Stimulated activated CD4-positive, alpha-beta T cell treated with anti-CD3 and anti-CD28 coated beads, Interleukin-1b, Interleukin-23, amount 100 ng/mL, for 48 hours (primary cell): Measurements from ENCODE around the gene CEP350.
A peak's percentile ranks its signal among the peaks of the same experiment; 100 is the strongest.

Experiments
- DNase-seq: peaks from one replicate; pipeline ENCODE4 v3.0.0-alpha.2; 2020

The CEP350 gene

GRCh38 chr1:180070286-180070685 is 115.7 kb downstream of the CEP350 start:
- DNase-seq, result no peak

GRCh38 chr1:180071759-180072158 is 117.1 kb downstream of the CEP350 start:
- DNase-seq, result no peak

- no peak for DNase-seq
Measured at GRCh38 chr1:180080439-180080838, 125.8 kb downstream of the CEP350 start.

GRCh38 chr1:180081474-180081873 is 126.9 kb downstream of the CEP350 start:
- no peak for DNase-seq

- no peak for DNase-seq
Measured at GRCh38 chr1:180083164-180083563, 128.6 kb downstream of the CEP350 start.

GRCh38 chr1:180084867-180085266 is 130.3 kb downstream of the CEP350 start:
- DNase-seq, result no peak

GRCh38 chr1:180085331-180085730 is 130.7 kb downstream of the CEP350 start:
- DNase-seq, result no peak

GRCh38 chr1:180092931-180093650 is 138.5 kb downstream of the CEP350 start:
- DNase-seq, result no peak

- DNase-seq, result no peak
Measured at GRCh38 chr1:180094705-180095295, 140.2 kb downstream of the CEP350 start.

- DNase-seq, result no peak
Measured at GRCh38 chr1:180096584-180097325, 142.1 kb downstream of the CEP350 start.

GRCh38 chr1:180097326-180097605 is 142.7 kb downstream of the CEP350 start:
- no peak for DNase-seq

- DNase-seq, result no peak
Measured at GRCh38 chr1:180101411-180101810, 146.8 kb downstream of the CEP350 start.

GRCh38 chr1:180103819-180104218 is 149.2 kb downstream of the CEP350 start:
- DNase-seq, result no peak

- no peak for DNase-seq
Measured at GRCh38 chr1:180112091-180112490, 157.5 kb downstream of the CEP350 start.

- no peak for DNase-seq
Measured at GRCh38 chr1:180112984-180113647, 158.5 kb downstream of the CEP350 start.

- no peak for DNase-seq
Measured at GRCh38 chr1:180114396-180114945, 159.9 kb downstream of the CEP350 start.

- DNase-seq, result no peak
Measured at GRCh38 chr1:180116964-180117763, 162.6 kb downstream of the CEP350 start.

- no peak for DNase-seq
Measured at GRCh38 chr1:180117764-180118116, 163.1 kb downstream of the CEP350 start.

- no peak for DNase-seq
Measured at GRCh38 chr1:180119837-180120236, 165.2 kb downstream of the CEP350 start.

GRCh38 chr1:180123463-180123936 is 168.9 kb downstream of the CEP350 start:
- DNase-seq, result peak; percentile 10

GRCh38 chr1:180130651-180131050 is 176.0 kb downstream of the CEP350 start:
- no peak for DNase-seq

GRCh38 chr1:180131510-180131909 is 176.9 kb downstream of the CEP350 start:
- peak; percentile 62 for DNase-seq
